ENCODE results near the gene P2RX7.

GRCh38 chr12:121127501-121127900 is 5.2 kb upstream of the P2RX7 start:
- TF ChIP-seq EP300 (conservative IDR thresholded peaks at IDR 0.05; ENCODE audit: poor library complexity, severe bottlenecking) (no peak), TAF1 (IDR thresholded peaks at IDR 0.05; ENCODE audit: low read depth) (no peak), CTCF (IDR thresholded peaks at IDR 0.05; ENCODE audit: poor library complexity, severe bottlenecking) (no peak), POLR2AphosphoS5 (IDR thresholded peaks at IDR 0.05) (no peak), RAD21 (conservative IDR thresholded peaks at IDR 0.05) (no peak), EZH2 (IDR thresholded peaks at IDR 0.05; ENCODE audit: borderline replicate concordance, insufficient read depth, low read length, poor library complexity, severe bottlenecking) (no peak), MXI1 (conservative IDR thresholded peaks at IDR 0.05; ENCODE audit: poor library complexity, severe bottlenecking) (no peak), SMC3 (conservative IDR thresholded peaks at IDR 0.05; ENCODE audit: poor library complexity) (no peak)
- TF ChIP-seq, protein P1, sequence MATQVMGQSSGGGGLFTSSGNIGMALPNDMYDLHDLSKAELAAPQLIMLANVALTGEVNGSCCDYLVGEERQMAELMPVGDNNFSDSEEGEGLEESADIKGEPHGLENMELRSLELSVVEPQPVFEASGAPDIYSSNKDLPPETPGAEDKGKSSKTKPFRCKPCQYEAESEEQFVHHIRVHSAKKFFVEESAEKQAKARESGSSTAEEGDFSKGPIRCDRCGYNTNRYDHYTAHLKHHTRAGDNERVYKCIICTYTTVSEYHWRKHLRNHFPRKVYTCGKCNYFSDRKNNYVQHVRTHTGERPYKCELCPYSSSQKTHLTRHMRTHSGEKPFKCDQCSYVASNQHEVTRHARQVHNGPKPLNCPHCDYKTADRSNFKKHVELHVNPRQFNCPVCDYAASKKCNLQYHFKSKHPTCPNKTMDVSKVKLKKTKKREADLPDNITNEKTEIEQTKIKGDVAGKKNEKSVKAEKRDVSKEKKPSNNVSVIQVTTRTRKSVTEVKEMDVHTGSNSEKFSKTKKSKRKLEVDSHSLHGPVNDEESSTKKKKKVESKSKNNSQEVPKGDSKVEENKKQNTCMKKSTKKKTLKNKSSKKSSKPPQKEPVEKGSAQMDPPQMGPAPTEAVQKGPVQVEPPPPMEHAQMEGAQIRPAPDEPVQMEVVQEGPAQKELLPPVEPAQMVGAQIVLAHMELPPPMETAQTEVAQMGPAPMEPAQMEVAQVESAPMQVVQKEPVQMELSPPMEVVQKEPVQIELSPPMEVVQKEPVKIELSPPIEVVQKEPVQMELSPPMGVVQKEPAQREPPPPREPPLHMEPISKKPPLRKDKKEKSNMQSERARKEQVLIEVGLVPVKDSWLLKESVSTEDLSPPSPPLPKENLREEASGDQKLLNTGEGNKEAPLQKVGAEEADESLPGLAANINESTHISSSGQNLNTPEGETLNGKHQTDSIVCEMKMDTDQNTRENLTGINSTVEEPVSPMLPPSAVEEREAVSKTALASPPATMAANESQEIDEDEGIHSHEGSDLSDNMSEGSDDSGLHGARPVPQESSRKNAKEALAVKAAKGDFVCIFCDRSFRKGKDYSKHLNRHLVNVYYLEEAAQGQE (IDR thresholded peaks at IDR 0.05; ENCODE audit: borderline replicate concordance): no peak
